A673 (cell line): Measurements from ENCODE around the gene DPP10. TPM values are rescaled to one million over a fixed set of nuclear protein-coding genes. Genes with fewer than 3 reads are reported as not detected.

Experiments used
- BruUV-seq: library from RNA; stranded (reverse); fragments of 400-500 nt; replicated peaks from 2 replicates; lab custom pipeline; 2021; lab: Mats Ljungman, UMichigan
- CTCF ChIA-PET: fragments of 300-600 bp; sonication (Branson Sonifier 250); formaldehyde crosslinking; loops from one replicate; lab custom pipeline; 2022; ENCODE audit warnings: antibody characterized with exemption; lab: Charles Lee
- POLR2A ChIA-PET: fragments of 300-600 bp; sonication (Branson Sonifier 250); formaldehyde crosslinking; loops from one replicate; lab custom pipeline; 2022; ENCODE audit warnings: antibody characterized with exemption; ENCODE audit not compliant: low non-redundant PET; lab: Charles Lee
- DNase-seq: peaks from one replicate; pipeline ENCODE4 v3.0.0-alpha.2; 2015; ENCODE audit warnings: low spot score
- H3K27ac ChIP-seq: fragments of 200-600 bp; sonication (generic); 2 replicates; pipeline ENCODE4 v1.5.1; 2016; ENCODE audit warnings: mixed run types, low read depth, mild to moderate bottlenecking, mixed read lengths, antibody characterized with exemption, low read length; ENCODE audit not compliant: poor library complexity, severe bottlenecking
- H3K27me3 ChIP-seq: fragments of 200-600 bp; sonication (generic); replicated peaks from 2 replicates; pipeline ENCODE4 v1.6.1; 2017; ENCODE audit warnings: mixed run types, low read depth, mild to moderate bottlenecking, mixed read lengths, antibody characterized with exemption, low read length; ENCODE audit not compliant: insufficient read depth, poor library complexity
- H3K36me3 ChIP-seq: fragments of 200-600 bp; sonication (generic); 2 replicates; pipeline ENCODE4 v1.6.1; 2016; ENCODE audit warnings: mixed run types, mild to moderate bottlenecking, mixed read lengths, antibody characterized with exemption, low read length; ENCODE audit not compliant: insufficient read depth, poor library complexity, severe bottlenecking
- H3K4me1 ChIP-seq: fragments of 200-600 bp; sonication (generic); 2 replicates; pipeline ENCODE4 v1.6.1; 2017; ENCODE audit warnings: mixed run types, mild to moderate bottlenecking, mixed read lengths, antibody characterized with exemption, low read length; ENCODE audit not compliant: insufficient read depth, poor library complexity, severe bottlenecking
- H3K4me3 ChIP-seq: fragments of 200-600 bp; sonication (generic); 2 replicates; pipeline ENCODE4 v1.5.1; 2016; ENCODE audit warnings: low read depth, mixed run types, mild to moderate bottlenecking, mixed read lengths, low read length; ENCODE audit not compliant: poor library complexity, severe bottlenecking
- H3K9me3 ChIP-seq: fragments of 200-600 bp; sonication (generic); 2 replicates; pipeline ENCODE4 v1.6.1; 2016; ENCODE audit warnings: mixed run types, low read depth, mild to moderate bottlenecking, mixed read lengths, antibody characterized with exemption, low read length; ENCODE audit not compliant: poor library complexity, severe bottlenecking
- EZH2 ChIP-seq: fragments of 200-600 bp; sonication (generic); IDR thresholded peaks from 2 replicates; pipeline ENCODE4 v1.6.1; 2017; ENCODE audit warnings: borderline replicate concordance, low read depth, mild to moderate bottlenecking, mixed read lengths, antibody characterized with exemption, low read length; ENCODE audit not compliant: poor library complexity, severe bottlenecking
- intact Hi-C: fragments of 100-400 bp; cut with micrococcal nuclease; formaldehyde crosslinking; loops from one replicate; pipeline ENCODE4 v1.10.0; 2022; ENCODE audit not compliant: unreplicated experiment
- total RNA-seq: library from RNA; stranded (reverse); gene quantifications from 2 replicates; pipeline ENCODE4 v1.2.3, GENCODE V29; 2021
- TF ChIP-seq, protein P1 (sequence below): fragments of 300-800, 200-600 bp; sonication (generic); conservative IDR thresholded peaks from 2 replicates; pipeline ENCODE4 v1.5.1; 2017; ENCODE audit warnings: low read depth, mild to moderate bottlenecking, antibody characterized with exemption, low read length, moderate library complexity, mixed read lengths

Gene DPP10
- total RNA-seq, 1 experiment from 2014 or later: not detected

DNA sequence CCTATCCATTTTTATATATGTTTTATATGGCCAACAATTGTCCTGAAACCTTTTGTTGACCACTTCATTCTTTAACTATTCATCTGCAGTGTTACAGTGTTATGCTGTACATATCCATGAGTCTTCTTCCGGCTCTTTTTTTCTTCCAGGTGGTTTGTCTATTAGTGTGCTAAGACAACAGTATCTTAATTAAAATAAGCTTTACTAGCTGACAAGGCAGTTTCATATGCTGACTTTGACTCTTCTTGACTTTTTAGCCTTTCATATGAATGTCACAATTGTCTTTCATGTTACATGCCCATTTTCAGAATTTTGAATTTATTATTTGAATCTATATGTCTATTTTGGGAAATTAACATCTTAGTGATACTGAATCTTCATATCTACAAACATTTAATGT lies 1249.0 kb downstream of the DPP10 start:
- CTCF ChIA-PET: no interaction called here
- no peak for DNase-seq
- BruUV-seq: no TSS peak
- POLR2A ChIA-PET: no interaction called here
- no peaks in the 10 kb centered on the region for H3K36me3 ChIP-seq
- H3K4me1 ChIP-seq: no peaks in the 10 kb centered on the region
- intact Hi-C loops: no loop called here
- no peaks in the 10 kb centered on the region for H3K27me3 ChIP-seq
- no peak overlapping the region for H3K27ac ChIP-seq
- TF ChIP-seq, protein P1, sequence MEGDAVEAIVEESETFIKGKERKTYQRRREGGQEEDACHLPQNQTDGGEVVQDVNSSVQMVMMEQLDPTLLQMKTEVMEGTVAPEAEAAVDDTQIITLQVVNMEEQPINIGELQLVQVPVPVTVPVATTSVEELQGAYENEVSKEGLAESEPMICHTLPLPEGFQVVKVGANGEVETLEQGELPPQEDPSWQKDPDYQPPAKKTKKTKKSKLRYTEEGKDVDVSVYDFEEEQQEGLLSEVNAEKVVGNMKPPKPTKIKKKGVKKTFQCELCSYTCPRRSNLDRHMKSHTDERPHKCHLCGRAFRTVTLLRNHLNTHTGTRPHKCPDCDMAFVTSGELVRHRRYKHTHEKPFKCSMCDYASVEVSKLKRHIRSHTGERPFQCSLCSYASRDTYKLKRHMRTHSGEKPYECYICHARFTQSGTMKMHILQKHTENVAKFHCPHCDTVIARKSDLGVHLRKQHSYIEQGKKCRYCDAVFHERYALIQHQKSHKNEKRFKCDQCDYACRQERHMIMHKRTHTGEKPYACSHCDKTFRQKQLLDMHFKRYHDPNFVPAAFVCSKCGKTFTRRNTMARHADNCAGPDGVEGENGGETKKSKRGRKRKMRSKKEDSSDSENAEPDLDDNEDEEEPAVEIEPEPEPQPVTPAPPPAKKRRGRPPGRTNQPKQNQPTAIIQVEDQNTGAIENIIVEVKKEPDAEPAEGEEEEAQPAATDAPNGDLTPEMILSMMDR: no peak
- no peak for TF ChIP-seq EZH2
- peaks cover 32% of the 10 kb centered on the region for H3K9me3 ChIP-seq
- H3K4me3 ChIP-seq: no peak overlapping the region

DNA sequence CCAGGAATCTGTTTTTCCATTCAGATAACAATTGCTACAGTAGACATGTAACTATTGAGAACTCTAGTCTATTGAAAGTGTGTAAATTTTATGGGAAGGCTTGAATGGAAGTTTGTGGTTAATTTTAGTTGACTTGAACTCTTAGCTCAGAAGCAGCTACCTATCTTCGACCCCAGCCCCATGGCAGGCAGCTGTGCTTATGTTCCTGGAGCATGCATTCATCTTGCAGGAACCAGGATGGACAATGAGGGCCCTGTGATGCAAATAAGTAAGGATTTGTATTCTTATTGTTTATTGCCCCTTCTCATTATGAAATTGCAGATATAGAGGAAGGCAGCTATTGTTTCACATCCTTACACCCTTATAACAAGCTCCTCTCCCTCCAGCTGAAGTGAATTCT lies 1252.2 kb downstream of the DPP10 start:
- DNase-seq: no peak
- no TSS peak for BruUV-seq
- no peak for TF ChIP-seq EZH2
- TF ChIP-seq, protein P1: no peak
- CTCF ChIA-PET: no interaction called here
- Histone ChIP-seq H3K9me3 (peaks cover 22% of the 10 kb centered on the region), H3K4me1 (no peaks in the 10 kb centered on the region), H3K27me3 (no peaks in the 10 kb centered on the region), H3K36me3 (no peaks in the 10 kb centered on the region), H3K4me3 (no peak overlapping the region), H3K27ac (no peak overlapping the region)
- POLR2A ChIA-PET: no interaction called here
- intact Hi-C loops: no loop called here

DNA sequence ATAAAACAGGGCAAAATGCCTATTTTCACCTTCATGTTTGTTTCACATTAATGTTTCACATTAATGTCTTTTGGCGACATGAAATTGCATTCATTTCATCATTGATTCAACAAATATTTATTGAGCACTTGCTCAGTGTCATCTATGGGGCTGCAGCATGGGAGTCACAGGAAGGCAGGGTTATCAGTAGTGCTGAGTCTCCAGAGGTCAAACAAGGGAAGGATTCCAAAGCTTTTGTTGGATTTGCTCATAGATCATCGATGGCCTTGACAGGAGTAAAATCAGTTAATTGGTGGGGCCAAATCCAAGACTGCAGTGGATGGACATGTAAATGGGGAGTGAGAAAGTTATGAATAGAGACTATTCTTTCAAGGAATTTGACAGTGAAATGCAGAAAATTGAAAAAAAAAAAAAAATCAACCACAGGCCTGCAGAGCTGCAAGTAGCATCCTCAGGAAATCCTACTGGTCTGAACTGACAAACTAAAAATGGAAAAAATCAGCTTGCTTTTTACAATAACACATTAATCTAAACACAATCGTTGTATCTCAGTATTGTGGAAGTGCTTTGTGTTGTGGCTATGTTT lies 1290.8 kb downstream of the DPP10 start:
- Histone ChIP-seq H3K4me1 (no peaks in the 10 kb centered on the region), H3K27me3 (no peaks in the 10 kb centered on the region), H3K36me3 (no peaks in the 10 kb centered on the region), H3K9me3 (peaks cover 10% of the 10 kb centered on the region), H3K27ac (no peak overlapping the region), H3K4me3 (no peak overlapping the region)
- POLR2A ChIA-PET: no interaction called here
- intact Hi-C loops: no loop called here
- DNase-seq: no peak
- no TSS peak for BruUV-seq
- CTCF ChIA-PET: no interaction called here
- no peak for TF ChIP-seq EZH2
- TF ChIP-seq, protein P1: no peak
